Activated naive CD4-positive, alpha-beta T cell treated with anti-CD3 and anti-CD28 coated beads, Interleukin-2, amount 50 U/mL, for 72 hours (primary cell): ENCODE data around the gene DPYSL5. TPM values are rescaled to one million over a fixed set of nuclear protein-coding genes. Genes with fewer than 3 reads are reported as not detected.

Source experiments
- ATAC-seq, 2 donors: fragments of 150-1000 bp; cut with Tn5 transposase; 2 replicates each; pipeline ENCODE4 v1.10.0; 2021; ENCODE audit warnings: mild to moderate bottlenecking in 2 of 2, moderate library complexity in 2 of 2
- DNase-seq, 2 donors: peaks; one replicate each; pipeline ENCODE4 v3.0.0; 2021 to 2022; ENCODE audit warnings: low spot score in 2 of 2
- H3K27ac Mint-ChIP-seq, 2 donors: one replicate each; pipeline ENCODE4 v1.8.0; 2022; ENCODE audit warnings: mild to moderate bottlenecking in 2 of 2, mixed read lengths in 2 of 2
- H3K36me3 Mint-ChIP-seq, 2 donors: one replicate each; pipeline ENCODE4 v1.8.0; 2022; ENCODE audit warnings: mixed read lengths in 2 of 2
- H3K9me3 Mint-ChIP-seq, 2 donors: one replicate each; pipeline ENCODE4 v1.8.0; 2022; ENCODE audit warnings: mixed read lengths in 2 of 2
- total RNA-seq, 2 donors: library from RNA; stranded (reverse); gene quantifications; one replicate each; pipeline ENCODE4 v1.2.3, GENCODE V29; 2022

Gene DPYSL5
- total RNA-seq, 2 donors from 2014 or later: not detected

- Mint-ChIP-seq H3K27ac (no peak overlapping the region), H3K9me3 (no peaks in the 10 kb centered on the region), H3K36me3 (no peaks in the 10 kb centered on the region)
- ATAC-seq (no peak), DNase-seq (no peak)
Measured at GRCh38 chr2:26954135-26954534, 106.2 kb downstream of the DPYSL5 start.

GRCh38 chr2:26957041-26957440, 109.1 kb downstream of the DPYSL5 start:
- no peak for ATAC-seq
- DNase-seq: no peak
- Mint-ChIP-seq H3K36me3 (no peaks in the 10 kb centered on the region), H3K9me3 (no peaks in the 10 kb centered on the region), H3K27ac (no peak overlapping the region)

- Mint-ChIP-seq H3K9me3 (no peaks in the 10 kb centered on the region), H3K27ac (no peak overlapping the region), H3K36me3 (no peaks in the 10 kb centered on the region)
- ATAC-seq (no peak), DNase-seq (peak in 1 of 2 donors; percentile 23)
Measured at GRCh38 chr2:26957534-26957933, 109.6 kb downstream of the DPYSL5 start.

- Mint-ChIP-seq H3K27ac (no peak overlapping the region), H3K9me3 (no peaks in the 10 kb centered on the region)
Measured at GRCh38 chr2:26959331-26959730, 111.4 kb downstream of the DPYSL5 start.

GRCh38 chr2:26964446-26965130, 116.7 kb downstream of the DPYSL5 start:
- no peak for ATAC-seq
- Mint-ChIP-seq H3K9me3 (no peaks in the 10 kb centered on the region), H3K36me3 (no peaks in the 10 kb centered on the region), H3K27ac (no peak overlapping the region)
- DNase-seq: no peak

More at GRCh38 chr2:26959331-26959730, 111.4 kb downstream of the DPYSL5 start:
- DNase-seq: no peak
- no peak for ATAC-seq
- no peaks in the 10 kb centered on the region for H3K36me3 Mint-ChIP-seq

- H3K27ac Mint-ChIP-seq: no peak overlapping the region
- ATAC-seq: no peak
Measured at GRCh38 chr2:26968001-26968400, 120.1 kb downstream of the DPYSL5 start.

GRCh38 chr2:26969077-26969844, 121.3 kb downstream of the DPYSL5 start:
- Mint-ChIP-seq H3K9me3 (no peaks in the 10 kb centered on the region), H3K27ac (peak overlapping the region in 1 of 2 donors; percentile 27), H3K36me3 (no peaks in the 10 kb centered on the region)
- DNase-seq: no peak
- no peak for ATAC-seq

More at GRCh38 chr2:26968001-26968400, 120.1 kb downstream of the DPYSL5 start:
- DNase-seq: no peak
- Mint-ChIP-seq H3K36me3 (no peaks in the 10 kb centered on the region), H3K9me3 (no peaks in the 10 kb centered on the region)

GRCh38 chr2:26970244-26970927, 122.5 kb downstream of the DPYSL5 start, which contains the start of gene MAPRE3:
Gene MAPRE3, plus strand, starts transcription at chr2:26970637. Its CDS starts 51,582 bp downstream, at chr2:27022219.
- Mint-ChIP-seq H3K27ac (peak within 1 kb of the TSS; percentile 40 to 82), H3K36me3 (no peaks in the 10 kb centered on the region), H3K9me3 (no peaks in the 10 kb centered on the region)
- DNase-seq (peak; percentile 84 to 85), ATAC-seq (peak; percentile 91 to 93)

- Mint-ChIP-seq H3K9me3 (no peaks in the 10 kb centered on the region), H3K36me3 (no peaks in the 10 kb centered on the region), H3K27ac (peak overlapping the region; percentile 40 to 82)
- peak in 1 of 2 donors; percentile 32 for ATAC-seq
- DNase-seq: peak in 1 of 2 donors; percentile 7
Measured at GRCh38 chr2:26970928-26971627, 123.1 kb downstream of the DPYSL5 start.

- no peak for ATAC-seq
- no peak for DNase-seq
- Mint-ChIP-seq H3K9me3 (no peaks in the 10 kb centered on the region), H3K27ac (no peak overlapping the region), H3K36me3 (no peaks in the 10 kb centered on the region)
Measured at GRCh38 chr2:26971911-26972786, 124.2 kb downstream of the DPYSL5 start.

- Mint-ChIP-seq H3K9me3 (no peaks in the 10 kb centered on the region), H3K27ac (no peak overlapping the region), H3K36me3 (no peaks in the 10 kb centered on the region)
- ATAC-seq (no peak), DNase-seq (no peak)
Measured at GRCh38 chr2:26974352-26974751, 126.4 kb downstream of the DPYSL5 start.

- ATAC-seq (no peak), DNase-seq (no peak)
- Mint-ChIP-seq H3K9me3 (no peaks in the 10 kb centered on the region), H3K27ac (no peak overlapping the region), H3K36me3 (no peaks in the 10 kb centered on the region)
Measured at GRCh38 chr2:26975102-26975501, 127.2 kb downstream of the DPYSL5 start.

- Mint-ChIP-seq H3K36me3 (no peaks in the 10 kb centered on the region), H3K9me3 (no peaks in the 10 kb centered on the region), H3K27ac (no peak overlapping the region)
- ATAC-seq: no peak
- DNase-seq: no peak
Measured at GRCh38 chr2:26975656-26976055, 127.7 kb downstream of the DPYSL5 start.

GRCh38 chr2:26976237-26976636, 128.3 kb downstream of the DPYSL5 start:
- no peak for DNase-seq
- ATAC-seq: no peak
- no peaks in the 10 kb centered on the region for H3K36me3 Mint-ChIP-seq
- no peaks in the 10 kb centered on the region for H3K9me3 Mint-ChIP-seq
- H3K27ac Mint-ChIP-seq: no peak overlapping the region

GRCh38 chr2:26977012-26977411, 129.1 kb downstream of the DPYSL5 start:
- Mint-ChIP-seq H3K9me3 (no peaks in the 10 kb centered on the region), H3K36me3 (no peaks in the 10 kb centered on the region), H3K27ac (no peak overlapping the region)
- DNase-seq (no peak), ATAC-seq (no peak)
